Measurements from ENCODE around the gene SOBP.
A peak's percentile ranks its signal among the peaks of the same experiment; 100 is the strongest.

The SOBP gene

DNA sequence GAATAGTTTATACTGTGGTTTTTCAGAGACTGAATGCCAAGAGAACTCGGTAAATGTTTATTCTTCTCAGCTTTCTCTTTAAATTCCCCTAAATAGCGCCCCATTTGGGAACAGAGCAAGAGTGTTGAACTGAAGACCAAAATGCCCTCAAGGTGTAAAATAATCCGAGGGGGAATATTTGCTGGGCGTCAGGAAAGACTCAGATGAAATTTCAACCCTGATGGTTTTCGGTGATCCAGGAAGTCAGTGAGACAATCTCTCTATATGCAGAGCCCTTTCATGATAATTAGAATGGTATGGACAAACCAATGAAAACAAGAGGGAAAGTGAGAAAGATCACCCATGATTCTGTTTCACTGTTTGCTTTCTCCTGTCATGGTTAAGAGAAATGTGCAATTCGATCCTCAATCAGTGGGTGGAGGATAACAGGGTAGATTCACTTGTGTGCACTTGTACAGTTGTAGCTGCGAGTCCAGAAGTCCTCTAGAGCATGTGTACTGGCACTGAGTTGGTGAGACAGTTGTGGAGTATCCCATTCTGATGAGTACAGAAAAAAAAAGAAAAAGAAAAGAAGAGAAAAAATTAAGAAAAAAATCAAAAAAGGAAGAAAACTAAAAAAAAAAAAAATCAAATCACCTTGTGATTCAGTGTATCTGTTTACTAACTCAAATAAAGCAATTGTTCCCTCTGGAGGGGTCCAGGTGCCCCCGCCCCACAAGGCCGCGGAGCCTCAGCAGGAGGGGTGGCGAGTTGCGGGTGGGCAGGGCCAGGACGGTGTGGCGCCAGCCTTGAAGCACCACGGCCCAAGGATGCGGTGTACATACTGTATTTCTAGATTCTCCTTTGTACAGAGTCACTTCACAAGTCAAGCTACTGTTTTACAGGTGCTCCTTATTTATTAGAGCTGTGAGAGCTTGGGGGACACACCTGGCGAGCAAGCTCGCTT lies 169.3 kb downstream of the SOBP start:
- DNase-seq (ENCODE audit: low read depth) = no peak

DNA sequence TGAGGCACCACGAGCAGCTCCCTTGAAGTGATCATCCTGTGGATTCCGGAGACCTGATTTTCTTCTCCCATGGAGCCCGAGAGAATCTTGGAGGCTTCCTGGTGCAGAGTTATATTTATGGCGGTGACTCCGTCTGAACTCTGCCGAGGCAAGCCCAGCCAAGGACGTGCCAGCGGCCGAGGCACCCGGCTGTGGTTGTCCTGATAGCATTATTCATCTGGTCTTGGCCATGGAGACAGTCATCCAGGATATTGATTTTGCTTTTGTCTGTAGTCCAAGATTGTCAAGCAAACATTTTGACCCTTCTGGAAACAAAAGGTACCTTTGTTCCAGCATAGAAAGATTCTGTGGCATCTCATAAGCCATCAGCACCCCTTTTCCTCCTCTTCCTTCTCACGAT lies 170.9 kb downstream of the SOBP start:
- DNase-seq (ENCODE audit: low read depth) = no peak

DNA sequence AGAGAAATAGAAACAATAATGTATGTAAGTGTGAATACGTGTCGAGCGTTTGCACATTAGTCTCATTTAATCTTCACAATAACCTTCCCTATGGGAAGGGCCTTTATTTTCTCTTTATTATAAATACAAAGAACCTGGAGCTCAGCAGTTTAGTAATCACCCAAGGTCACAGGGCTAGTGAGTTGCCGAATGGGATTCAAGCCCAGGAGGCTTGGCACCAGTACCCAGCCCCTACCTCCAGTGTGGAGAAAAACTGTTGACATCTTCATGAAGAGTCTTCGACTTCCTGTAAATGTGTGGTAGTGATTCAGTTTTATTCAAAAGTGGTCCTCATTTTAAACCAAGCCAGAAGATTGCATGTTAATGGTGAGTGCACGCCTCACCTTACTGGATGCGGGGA lies 171.4 kb downstream of the SOBP start:
- no peak for DNase-seq (ENCODE audit: low read depth)

DNA sequence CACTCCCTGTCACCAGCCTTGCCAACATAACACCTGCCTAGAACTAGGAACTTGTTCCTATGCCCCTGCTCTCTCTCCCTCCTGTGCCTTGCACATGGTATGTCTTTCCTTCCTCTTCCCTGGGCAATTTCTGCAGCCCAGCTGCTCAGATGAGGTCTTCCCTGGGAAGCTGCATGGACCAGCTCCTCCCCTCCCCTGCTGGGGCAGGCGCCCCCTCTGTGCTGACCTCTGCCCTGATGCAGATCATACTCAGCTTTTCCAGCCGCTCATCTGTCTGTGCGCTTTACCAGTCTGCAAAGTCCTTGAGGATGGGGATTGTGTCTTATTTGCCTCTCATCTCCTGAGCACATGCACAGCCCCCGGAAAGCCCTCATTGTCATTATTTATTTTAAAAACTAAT lies 172.4 kb downstream of the SOBP start:
- no peak for DNase-seq (ENCODE audit: low read depth)

DNA sequence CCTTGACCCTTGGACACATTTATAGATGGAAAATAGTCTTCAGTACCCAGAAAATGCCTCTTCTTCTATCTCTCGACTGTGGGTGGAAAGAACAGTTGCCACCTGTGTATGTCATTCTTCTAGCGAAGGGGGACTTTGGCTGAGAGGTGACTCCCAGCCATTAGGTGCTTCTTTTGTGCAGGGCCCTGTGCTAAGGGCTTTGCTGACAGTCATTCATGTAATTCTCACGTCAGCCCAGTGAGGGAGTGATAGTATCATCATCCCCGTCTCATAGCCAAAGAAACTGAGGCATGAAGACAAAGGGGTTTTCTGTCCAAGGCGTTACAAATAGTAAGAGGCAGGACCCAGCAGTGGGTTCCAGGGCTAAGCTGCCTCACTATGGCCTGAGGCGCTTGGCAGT lies 173.4 kb downstream of the SOBP start:
- DNase-seq (ENCODE audit: low read depth) = no peak

DNA sequence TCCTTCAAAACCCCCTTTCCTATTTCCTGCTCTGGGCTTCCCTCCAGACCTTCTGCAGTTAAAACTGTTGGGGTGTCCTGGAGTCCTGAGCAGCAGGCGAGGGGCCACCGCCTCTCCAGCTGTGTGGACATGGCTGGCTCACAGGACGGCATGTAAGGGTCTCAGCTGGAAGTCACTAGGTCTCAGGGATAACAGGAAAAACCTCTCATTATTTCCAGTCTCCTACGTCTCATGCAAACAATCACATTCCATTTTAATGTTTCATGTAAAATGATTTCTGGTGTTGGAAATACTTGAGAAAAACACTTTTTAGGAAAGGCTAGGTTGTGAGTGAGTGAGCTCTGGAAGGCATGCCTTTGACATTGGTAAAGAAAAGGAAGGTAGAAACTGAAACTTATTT lies 175.5 kb downstream of the SOBP start:
- DNase-seq (ENCODE audit: low read depth) = no peak

DNA sequence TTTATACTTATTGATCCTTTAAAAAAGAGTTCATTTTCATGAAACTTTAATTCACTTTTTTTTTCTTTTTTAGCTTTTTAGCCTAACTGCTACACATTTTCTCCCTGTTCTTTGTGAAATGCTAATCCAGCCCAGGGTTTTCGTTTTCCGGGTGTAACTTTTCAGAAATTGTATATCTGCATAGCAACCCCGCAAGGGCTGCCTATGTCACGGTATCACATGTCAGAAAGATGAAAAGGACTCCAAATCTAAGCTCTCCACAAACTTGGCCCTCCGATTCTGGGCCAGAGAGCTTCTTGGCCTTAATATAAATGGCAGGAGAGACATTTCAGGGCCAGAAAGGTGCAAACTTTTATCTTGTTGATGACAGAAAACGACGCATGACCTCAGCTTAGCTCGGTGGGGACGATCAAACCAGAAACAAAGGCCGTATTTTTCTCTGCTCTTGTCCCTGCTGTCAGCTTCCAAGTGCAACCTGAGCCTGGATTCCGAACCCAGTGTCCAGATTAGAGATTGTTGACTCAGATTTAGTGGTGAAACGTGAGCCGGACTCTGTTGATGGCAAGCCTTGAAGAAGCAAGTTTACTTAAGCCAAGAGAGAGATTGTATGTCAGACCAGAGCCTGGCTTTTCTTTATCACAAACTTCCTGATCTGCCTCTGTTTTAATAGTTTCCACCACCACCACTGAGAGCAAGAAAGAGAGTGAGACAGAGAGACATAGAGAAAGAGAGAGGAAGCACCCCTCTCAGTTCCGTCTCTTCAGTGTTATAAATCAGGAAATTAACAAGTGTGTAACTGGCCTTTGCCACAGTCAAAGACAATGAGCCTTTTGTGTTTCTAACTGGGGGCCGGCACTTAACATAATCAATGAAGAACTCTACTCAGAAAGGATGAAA lies 176.4 kb downstream of the SOBP start:
- DNase-seq (ENCODE audit: low read depth) = no peak

DNA sequence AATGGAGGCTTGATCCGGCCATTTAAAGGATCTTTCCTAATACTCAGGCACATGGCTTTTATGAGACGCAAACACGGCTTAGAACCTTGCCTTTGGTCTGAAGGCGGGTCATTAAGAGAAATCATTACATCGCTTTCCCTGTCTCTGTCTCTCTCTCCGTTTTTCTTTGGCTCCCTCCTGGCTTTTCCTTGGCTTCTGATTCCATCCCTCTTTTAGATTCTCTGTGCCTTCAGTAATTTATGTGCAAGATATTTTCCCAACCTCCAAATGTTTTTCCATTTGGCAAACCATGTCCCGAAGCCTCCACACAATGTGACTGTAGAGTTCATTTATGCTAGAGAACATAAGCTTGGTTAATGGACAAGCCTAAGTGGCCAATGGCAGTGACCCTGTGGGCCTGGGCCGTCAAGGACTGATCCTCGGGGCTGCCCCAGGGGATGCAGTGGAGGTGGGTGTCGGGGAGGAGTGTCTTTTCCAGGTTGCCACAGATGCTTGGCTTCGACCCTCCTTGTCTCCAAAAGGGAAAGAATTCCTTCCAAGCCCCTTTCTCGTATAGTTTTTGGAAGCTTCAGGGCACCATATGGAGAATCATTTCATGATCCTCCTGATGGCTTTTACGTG lies 177.2 kb downstream of the SOBP start:
- DNase-seq (ENCODE audit: low read depth) = no peak

DNA sequence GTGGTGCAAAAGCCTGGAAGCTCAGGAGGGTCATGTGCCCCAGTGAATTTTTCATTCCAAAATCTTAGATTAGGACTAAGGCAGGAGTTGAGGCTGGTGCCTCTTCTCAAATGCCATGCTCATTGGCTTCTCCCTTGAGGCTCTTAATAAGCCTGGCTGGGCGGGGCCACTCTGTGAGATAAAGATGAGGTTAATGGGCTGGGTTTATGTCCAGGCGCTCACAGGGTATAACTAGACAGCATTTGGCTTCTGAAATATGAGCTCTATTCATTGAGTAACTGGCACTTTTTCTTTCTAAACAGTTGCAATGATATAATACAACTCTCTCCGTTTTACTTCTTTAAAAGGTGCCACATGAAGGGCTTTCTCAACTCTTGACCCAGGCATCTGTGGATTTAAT lies 177.9 kb downstream of the SOBP start:
- DNase-seq (ENCODE audit: low read depth) = no peak

DNA sequence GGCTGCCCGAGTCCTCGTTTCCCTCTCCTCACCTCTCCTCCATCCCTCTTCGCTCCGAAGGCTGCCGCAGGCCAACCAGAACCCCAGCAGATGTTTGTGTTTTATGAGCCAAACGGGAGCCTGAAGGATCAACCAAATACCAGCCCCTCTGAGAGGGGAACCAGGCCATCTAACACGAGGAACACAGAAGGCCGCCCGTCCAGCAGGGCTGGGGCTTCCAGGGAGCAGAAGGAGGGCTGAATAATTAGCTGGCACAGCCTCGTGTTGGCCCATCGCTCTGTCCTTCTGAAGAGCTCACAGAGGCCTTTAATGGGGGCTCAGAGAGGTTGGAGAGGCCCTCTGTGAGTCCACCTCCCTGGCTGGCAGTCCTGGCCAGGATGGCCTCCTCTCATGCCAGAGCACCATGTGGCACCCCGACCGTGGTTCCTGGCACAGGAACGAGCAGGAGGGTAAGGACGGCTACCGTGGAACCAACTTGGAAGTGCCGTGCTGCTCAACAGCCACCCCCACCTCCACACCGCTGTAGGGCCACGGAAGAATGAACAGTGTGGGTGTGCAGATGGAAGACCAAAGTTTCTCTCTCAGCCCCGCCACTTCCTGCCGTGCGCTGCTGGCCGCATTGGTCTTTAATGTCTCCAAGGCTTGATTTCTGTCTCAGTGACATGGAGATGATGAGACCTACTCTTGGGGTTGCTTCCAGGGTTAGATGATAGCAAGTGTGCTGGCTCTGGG lies 179.0 kb downstream of the SOBP start:
- no peak for DNase-seq (ENCODE audit: low read depth)

DNA sequence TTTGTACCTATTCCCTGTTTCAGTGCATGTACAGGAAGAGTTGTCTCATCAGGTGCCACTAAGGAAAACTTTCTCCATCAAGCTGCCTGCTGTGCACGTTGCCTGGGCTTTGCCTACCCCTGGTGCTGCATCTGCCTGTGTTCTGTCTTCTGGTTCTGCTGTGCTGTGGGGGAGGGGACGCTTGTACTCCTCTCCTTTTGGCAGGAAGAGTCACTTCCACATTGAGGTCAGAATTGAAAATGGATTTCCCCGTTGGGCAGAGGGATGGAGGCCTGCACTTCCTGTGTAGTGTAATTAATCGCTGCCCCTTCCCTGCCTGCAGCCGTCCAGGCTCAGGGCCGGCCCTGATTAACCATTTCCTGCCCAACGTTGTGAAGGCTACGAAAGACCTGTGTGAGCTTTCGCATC lies 180.9 kb downstream of the SOBP start:
- no peak for DNase-seq (ENCODE audit: low read depth)

DNA sequence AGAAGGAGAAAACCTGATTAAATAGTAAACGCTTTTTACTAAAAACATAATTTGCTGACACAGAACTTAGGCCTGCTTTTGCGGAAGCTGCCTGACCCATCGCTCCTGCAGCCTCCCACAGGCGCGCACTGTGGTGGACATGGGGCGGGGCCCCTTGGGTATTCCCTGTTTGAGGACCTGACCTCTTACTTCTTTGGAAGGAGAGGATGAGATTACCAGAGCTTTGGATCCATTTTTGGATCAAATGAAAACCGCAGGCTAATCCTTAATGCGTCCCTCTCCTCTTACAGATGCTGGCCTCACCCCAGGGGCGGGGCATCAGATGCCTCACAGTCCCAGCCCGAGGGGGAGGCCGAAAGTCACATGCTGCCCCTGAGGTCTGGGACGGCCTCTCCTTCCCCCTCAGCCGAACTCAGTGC lies 183.2 kb downstream of the SOBP start:
- no peak for DNase-seq (ENCODE audit: low read depth)

DNA sequence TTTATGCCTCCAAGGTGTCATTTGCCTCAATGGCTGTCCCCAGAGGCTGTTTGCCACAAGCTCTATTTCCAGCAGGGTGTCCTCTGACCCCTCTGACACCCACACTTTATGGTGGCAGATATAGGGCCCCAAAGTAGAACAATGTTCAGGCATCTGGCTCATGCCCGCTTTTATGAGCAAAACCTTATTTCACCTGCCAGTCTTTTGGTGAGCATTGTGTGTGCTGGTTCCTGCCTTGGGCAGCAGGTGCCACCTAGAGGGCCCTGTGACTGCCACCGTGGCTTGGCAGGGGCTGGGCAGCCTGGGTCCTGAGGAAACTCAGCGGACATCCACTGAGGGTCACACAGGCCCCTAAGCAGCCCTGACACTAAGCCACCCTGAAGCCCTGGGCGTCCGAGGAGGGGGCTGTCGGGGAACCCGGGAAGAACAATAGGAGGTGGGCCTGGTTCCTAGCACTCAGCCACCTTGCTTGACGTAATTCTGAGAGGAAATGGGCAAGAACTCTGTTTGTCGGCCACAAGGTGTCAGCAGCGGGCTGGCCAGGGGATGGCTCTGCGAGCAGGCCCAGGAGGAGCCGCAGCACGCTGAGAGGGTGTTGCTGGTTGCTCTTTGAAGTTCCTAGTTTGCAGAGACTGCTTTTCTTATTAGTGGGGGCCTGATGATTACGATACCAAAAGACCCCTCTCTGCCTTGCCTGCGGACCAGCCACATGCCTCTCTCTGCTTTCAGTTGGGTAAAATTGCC lies 185.2 kb downstream of the SOBP start:
- peak; percentile 78 for DNase-seq (ENCODE audit: low read depth)

DNA sequence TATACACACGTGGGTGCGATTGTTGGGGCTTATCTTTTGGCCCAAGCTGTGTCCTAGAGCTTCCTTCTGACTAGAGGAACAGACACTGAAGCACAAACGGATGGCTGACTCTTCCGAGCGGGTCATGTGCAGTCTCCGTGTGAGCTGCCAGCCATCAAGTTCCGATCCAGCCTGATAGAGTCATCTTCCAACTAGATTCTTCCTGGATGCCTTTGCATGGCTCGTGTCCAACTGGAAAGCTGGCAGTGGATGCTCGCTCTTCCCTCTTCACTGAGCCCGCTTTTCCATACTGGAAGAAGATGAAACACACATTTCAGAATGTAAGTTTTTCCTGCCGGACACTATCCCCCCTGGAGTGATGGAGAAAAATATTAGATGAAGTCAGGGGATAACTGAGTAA lies 186.1 kb downstream of the SOBP start:
- DNase-seq (ENCODE audit: low read depth) = no peak

DNA sequence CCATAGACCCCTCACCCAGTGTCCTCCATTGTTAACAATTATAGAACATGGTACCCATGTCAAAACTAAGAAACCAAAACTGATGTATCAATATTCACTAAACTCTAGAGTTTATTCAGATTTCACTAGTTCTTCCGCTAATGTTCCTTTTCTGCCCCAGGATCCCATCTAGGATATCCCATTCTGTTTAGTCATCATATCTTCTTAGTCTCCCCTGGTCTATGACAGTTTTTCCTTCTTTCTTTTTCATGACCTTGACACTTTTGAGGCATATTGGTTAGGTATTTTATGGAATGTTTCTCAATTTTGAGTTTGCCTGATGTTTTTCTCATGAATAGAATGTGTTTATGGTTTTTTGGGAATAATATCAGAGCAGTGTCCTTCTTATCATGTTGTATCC lies 187.5 kb downstream of the SOBP start:
- no peak for DNase-seq (ENCODE audit: low read depth)

DNA sequence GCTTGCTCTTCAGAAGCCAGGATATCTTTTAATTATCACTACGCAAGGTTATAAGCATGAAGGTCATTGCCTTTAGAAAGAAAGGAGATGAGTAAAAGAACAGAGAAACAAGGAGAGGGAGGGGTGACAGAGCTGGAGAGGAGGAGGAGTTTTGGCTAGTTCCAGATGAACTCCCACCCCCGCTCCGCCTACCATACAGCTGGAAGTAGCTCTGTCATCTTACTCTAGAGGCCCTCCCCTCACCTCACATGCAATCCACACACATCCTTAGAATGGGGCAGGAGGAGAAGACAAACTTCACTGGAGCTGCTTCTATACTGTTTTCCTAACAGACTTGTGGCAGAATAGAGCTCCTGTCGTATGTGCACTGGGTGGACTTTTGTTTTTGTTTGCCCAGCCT lies 189.5 kb downstream of the SOBP start:
- DNase-seq (ENCODE audit: low read depth) = no peak

DNA sequence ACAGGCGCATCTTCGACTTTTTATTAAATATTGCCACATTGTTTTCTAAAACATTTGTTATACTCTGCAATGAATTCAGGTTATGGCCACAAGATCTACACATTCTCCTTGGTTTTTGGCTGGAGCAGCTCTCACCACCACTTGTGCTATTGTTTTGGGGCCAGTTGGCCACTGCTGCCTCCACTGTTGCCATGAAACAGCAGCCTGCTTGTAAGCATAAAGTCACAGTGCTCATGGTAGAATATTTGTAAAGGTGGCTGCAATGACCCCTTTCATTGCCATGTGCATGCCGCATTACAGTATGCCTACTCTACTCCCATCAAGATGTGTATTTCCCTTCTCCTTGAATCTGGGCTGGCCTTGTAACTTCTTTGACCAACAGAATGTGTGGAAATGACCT lies 192.8 kb downstream of the SOBP start:
- no peak for DNase-seq (ENCODE audit: low read depth)

DNA sequence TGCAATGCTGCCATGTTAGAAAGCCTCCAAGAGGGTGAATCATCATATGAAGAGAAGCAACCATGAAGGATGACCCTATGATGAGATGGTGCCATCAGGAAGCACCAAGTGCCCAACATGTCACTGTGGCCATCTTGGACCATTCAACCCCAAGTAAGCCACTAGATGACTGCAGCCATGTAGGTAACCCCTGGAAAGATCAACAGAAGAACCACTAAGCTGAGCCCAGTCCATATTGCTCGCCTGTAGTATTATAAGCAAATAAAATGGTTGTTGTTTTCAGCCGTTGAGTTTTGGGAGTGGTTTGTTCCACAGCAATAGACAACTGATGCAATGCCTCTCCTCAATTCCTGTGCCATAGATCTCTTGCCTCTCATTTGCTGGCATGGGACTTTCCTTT lies 193.3 kb downstream of the SOBP start:
- DNase-seq (ENCODE audit: low read depth) = no peak

DNA sequence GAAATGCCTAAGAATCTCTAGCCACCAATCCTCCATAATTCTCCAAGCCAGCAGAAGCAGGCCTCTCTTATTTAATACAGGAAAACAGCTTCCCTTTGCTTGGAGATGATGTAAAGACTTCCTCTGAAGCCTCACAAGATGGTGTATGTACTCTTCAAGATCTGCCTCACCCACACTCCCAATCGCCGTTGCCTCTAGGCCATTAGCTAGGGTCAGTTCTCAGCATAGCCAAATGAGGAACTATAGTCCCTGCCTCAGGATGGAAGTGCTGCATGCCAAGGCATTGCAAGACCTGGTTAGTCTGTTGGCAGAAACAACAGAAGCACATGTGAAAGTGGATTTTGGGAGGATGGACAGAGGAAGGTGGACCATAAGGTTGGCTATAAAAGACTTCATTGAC lies 195.1 kb downstream of the SOBP start:
- DNase-seq (ENCODE audit: low read depth) = no peak

DNA sequence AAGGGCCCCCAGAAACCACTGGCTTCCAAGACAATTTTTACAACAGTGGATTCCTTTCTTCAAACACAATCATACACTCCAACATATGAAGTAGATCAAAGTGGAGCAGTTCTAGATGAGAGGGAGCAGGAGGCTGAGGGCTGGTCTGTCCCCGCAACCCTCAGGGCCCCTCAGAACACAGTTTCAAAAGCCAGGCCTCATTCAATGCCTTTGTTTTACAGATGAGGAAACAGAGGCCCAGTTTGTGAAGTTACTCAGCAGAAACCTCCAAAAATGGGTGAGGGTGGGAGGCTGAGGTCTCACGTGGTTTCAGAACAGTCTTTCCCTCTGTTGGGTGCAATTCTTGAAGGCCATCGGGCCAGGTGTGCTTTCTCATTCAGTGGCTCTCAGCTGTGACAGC lies 199.3 kb downstream of the SOBP start:
- DNase-seq (ENCODE audit: low read depth) = no peak

Measured in T follicular helper cell (primary cell).